Vagina (tissue), 2 donors: ENCODE measurements around the gene PLCD4.

Experiments
- POLR2AphosphoS5 ChIP-seq, 2 donors: sonication (generic); formaldehyde crosslinking; IDR thresholded peaks; one replicate each; pipeline ENCODE4 v1.9.0; 2017; ENCODE audit warnings: antibody characterized with exemption in 2 of 2, mild to moderate bottlenecking in 2 of 2, low read depth in 1 of 2; ENCODE audit not compliant: insufficient read depth in 1 of 2
- TF ChIP-seq, protein P1 (sequence below), 3 experiments: fragments of 450-650 bp in 2 of 3; fragments of 200-600 bp in 1 of 3; sonication (generic) in 1 of 3; IDR thresholded peaks; one replicate each; pipeline ENCODE4 v1.5.1; 2017 to 2019; ENCODE audit warnings: antibody characterized with exemption in 3 of 3, mild to moderate bottlenecking in 2 of 3, moderate library complexity in 2 of 3

DNA sequence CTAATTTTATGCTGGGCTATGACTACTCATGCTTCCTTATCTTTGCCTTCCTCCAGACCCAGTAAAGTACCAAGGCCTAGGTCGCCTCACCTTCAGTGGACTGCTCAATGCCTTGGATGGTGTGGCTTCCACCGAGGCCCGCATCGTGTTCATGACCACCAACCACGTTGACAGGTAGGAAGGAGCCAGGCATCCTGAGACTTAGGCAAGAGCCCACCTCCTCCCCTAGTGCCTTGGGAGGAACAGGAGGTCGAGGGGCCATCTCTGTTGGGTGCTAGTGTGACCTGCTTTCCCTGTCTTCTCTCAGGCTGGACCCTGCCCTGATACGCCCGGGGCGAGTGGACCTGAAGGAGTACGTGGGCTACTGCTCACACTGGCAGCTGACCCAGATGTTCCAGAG lies 55.1 kb downstream of the PLCD4 start:
- TF ChIP-seq, protein P1, sequence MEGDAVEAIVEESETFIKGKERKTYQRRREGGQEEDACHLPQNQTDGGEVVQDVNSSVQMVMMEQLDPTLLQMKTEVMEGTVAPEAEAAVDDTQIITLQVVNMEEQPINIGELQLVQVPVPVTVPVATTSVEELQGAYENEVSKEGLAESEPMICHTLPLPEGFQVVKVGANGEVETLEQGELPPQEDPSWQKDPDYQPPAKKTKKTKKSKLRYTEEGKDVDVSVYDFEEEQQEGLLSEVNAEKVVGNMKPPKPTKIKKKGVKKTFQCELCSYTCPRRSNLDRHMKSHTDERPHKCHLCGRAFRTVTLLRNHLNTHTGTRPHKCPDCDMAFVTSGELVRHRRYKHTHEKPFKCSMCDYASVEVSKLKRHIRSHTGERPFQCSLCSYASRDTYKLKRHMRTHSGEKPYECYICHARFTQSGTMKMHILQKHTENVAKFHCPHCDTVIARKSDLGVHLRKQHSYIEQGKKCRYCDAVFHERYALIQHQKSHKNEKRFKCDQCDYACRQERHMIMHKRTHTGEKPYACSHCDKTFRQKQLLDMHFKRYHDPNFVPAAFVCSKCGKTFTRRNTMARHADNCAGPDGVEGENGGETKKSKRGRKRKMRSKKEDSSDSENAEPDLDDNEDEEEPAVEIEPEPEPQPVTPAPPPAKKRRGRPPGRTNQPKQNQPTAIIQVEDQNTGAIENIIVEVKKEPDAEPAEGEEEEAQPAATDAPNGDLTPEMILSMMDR (IDR thresholded peaks at IDR 0.05): no peak
- no peak for TF ChIP-seq POLR2AphosphoS5 (IDR thresholded peaks at IDR 0.05; ENCODE audit: insufficient read depth in 1 of 2, low read depth in 1 of 2)
